ENCODE measurements around the gene SESN3.
A peak's percentile ranks its signal among the peaks of the same experiment; 100 is the strongest.

Gene SESN3

DNA sequence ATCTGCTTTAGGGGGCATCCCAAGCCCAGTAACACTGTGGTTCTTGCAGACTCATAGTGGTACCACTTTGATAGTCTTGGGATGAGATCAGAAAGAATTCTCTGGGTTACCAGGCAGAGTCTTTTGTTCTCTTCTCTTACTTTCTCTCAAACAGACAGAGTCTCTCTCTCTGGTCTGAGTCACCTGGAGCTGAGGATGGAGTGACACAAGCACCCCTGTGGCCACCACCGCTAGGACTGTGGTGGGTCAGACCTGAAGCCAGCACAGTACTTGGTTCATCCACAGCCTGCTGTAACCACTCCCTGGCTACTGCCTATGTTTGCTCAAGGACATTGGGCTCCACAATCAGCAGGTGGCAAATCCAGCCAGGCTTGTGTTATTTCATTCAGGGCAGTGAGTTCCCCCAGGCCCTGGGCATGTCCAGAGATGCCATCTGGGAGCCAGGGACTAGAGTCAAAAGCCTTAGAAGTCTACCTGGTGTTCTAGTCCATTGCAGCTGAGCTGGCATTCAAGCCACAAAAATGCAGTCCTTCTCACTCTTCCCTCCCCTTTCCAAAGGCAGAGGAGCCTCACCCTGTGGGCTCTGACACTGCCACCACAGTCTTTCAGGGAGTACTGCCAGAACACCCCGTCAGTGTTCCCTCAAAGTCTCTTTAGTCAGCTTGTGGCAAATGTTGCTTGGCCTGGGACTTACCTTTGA lies 111.5 kb downstream of the SESN3 start:
- peak; percentile 75 for DNase-seq (ENCODE audit: low spot score)

DNA sequence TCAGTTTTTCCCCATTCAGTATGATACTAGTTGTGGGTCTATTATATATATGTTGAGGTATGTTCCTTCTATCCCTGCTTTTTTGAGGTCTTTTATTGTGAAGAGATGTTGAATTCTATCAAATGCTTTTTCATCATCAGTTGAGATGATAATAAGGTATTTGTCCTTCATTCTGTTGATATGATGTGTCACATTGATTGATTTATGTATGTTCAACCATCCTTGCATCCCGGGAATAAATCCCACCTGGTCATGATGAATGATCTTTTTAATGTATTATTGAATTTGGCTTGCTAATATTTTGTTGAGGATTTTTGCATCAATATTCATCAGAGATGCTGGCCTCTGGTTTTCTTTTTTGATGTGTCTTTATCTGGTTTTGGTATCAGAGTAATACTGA lies 115.4 kb downstream of the SESN3 start:
- DNase-seq (ENCODE audit: low spot score): no peak

Measured in kidney tubule cell (primary cell).